HG03280 (cell line): ENCODE measurements around the gene VAPB.
"Not testable (repeated sequence)": the region's sequence is repeated elsewhere in the genome, so short reads cannot be mapped to it uniquely, and the experiment has no call there.

Experiments used
- ATAC-seq: cut with Tn5 transposase; IDR thresholded peaks from one replicate; pipeline ENCODE4 v1.9.1; 2021; ENCODE audit warnings: mild to moderate bottlenecking, moderate library complexity; ENCODE audit not compliant: unreplicated experiment

Gene VAPB

DNA sequence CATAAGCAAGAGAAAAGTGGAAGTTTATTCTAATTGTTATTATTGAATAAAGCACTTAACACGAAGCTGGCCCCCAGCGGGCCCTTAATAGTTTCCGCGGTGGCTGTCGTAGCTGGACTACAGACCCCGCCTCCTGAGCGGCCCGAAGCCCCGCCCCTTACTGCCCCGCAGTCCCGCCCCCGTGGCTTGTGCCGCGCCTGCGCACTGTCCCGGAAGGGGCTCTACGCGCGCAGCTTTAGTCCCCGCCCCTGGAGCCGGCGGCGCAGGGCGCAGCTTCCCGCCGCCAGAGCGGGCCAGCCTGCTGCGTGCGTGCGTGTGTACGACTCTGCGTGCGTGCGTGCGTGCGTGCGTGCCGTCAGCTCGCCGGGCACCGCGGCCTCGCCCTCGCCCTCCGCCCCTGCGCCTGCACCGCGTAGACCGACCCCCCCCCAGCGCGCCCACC lies at the start of gene VAPB:
VAPB (plus strand) TSS at position 348 of the 442 bp plus-strand sequence. CDS start 231 bp downstream, outside the sequence.
- ATAC-seq = peak; percentile 98

DNA sequence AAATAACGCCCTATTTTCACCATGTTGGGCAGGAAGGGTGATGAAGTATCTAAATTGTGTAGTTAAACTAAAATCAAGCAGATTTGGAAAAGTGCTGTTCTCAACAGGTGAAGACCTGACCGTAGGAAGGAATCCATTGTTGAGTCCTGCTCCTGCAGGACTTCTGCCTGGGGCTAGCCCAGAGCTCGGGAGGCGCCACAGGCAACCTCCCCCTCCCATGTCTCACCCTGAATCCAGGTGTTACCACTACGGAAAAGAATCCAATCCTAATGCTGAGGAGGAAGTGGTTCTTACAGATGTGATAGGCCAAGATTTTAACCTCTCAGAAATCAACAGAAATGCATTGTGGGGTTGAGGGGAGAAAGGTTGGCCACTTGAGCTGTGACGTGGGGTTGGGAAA lies 49.3 kb upstream of the VAPB start:
- ATAC-seq = no peak

GRCh38 chr20:58340151-58340550 lies 48.9 kb upstream of the VAPB start:
- no peak for ATAC-seq

DNA sequence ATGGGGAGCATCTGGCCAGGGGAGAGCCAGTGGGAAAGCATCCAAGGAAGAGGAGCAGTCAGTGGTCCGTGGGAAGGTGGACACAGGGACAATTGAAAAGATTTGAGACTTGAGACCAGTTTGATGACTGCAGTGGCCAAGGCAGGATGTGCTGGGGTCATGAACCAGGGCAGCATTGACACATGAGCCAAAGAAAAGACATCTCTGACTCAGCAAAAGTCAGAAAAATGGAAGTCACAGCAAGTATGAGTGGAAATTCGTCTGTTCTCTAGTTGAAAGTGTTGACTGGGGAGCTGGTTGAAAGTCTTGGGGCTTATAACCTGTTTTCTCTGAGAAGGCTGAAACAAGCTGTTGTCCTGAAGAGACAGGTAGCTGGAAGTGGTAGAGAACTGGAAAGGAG lies 48.2 kb upstream of the VAPB start:
- no peak for ATAC-seq

- no peak for ATAC-seq
These were observed 46.7 kb upstream of the VAPB start for GRCh38 chr20:58342104-58342945.

DNA sequence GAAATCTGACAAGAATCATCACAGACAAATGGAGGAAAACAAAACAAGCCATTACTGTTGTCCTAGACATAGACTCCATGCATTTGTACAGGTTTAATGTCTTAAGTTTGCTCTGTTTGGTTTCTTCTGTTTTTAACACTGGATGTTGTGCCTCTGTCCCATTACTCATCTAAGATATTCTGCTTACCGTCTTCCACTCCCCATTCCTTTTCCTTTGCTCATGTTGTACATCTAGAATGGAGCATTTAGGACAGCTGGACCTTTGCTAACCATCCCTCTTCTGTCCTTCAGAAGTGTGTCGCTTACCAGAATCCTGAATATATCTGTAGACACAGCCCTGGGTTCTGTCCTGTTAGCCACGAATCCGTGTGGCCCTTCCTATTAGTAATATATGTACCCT lies 44.3 kb upstream of the VAPB start:
- ATAC-seq = no peak

GRCh38 chr20:58349570-58349969 lies 39.5 kb upstream of the VAPB start:
- no peak for ATAC-seq

DNA sequence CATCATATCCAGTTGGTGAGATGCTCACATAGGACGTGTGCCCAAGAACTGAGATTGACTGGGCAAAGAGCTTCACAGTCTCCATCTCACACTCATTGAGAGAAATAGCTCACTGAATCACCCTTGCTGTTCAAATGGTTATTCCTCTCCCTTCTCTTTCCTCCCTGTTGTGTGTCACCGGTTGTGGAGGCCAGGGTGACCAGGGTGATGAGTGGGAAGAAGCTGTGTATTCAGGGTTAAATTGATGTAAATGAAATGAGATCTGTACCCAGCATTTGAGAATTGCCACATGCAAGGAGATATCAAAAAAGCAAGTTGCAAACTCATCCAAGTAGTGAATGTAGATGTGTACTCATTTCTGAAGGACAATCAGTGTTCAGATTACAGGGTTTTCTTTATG lies 36.6 kb upstream of the VAPB start:
- no peak for ATAC-seq

DNA sequence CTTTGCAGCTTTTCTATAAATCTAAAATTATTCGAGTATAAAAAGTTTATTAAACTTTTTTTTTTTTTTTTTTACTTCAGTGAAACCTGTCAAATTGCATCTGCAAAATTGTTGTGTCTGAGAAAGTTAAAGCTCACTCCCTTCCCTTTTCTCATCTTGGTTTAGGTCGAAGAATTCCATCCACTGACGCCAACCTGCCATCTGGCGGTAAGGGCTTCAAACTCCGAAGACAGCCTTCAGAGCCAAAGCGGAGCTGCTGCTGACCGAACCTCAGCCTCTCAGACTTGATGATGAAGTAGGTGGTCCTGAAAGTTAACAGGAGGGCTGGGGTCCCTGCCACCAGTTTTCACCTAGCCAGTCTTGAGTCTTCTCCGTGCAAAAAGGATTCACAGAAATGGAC lies 29.6 kb upstream of the VAPB start:
- no peak for ATAC-seq

- ATAC-seq = no peak
These were observed 28.1 kb upstream of the VAPB start for GRCh38 chr20:58360936-58361335.

DNA sequence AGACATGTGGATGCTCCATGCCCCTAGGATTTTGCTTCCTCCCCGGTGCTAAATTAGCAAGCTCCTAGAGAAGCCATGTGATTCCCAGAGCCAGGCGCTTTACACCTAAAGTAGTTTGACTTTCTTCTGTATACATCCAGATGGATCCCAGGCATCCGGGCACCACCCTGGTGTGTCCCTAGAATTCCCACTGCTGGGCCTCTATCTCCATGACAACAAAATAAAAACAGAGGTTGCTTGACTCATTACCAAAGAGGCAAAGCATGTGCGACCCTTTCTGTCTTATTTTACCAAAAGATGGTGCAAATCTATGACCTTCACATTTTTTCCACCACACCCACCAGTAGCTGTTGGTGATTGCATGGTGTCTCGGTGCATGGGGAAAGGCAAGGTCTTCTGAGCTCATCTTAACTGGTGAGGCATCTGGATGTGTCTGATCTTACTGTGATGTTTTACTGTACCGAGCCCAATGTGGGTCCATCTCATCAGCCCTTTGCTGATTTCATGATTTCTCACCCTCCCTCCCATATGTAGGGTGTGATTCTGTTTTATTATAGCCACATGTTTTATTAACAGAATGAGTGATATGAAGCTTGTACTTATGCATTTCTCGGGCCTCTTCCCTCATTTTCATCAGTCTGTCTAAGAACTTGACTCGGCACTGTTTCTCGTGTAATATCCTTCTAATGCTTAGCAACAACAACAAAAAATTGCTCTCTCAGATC lies 27.4 kb upstream of the VAPB start:
- no peak for ATAC-seq

GRCh38 chr20:58362206-58362516 lies 26.9 kb upstream of the VAPB start:
- ATAC-seq = no peak

GRCh38 chr20:58362970-58363369 lies 26.1 kb upstream of the VAPB start:
- ATAC-seq = no peak

GRCh38 chr20:58366866-58367265 lies 22.2 kb upstream of the VAPB start:
- no peak for ATAC-seq

DNA sequence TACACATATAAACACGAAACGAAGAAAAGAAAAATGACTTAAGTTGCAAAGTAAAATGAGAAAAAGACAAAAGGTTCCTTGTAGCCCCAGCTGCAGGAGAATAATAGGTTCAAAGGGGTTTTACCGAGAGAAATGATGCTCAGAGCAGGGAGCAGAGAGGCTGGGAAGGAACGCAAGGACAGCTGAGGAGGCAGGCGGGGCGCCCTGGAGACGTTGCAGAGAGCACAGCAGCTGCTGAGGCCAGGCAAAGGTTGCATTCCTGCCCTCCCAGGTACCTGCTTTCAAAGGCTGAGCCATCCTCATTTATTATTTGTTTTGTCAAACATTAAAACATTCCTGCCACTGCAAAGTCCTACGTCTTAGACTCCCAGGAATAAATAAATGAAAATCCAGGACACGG lies 16.2 kb upstream of the VAPB start:
- no peak for ATAC-seq

- ATAC-seq = not testable (repeated sequence)
These were observed 15.7 kb upstream of the VAPB start for GRCh38 chr20:58373296-58373695.

DNA sequence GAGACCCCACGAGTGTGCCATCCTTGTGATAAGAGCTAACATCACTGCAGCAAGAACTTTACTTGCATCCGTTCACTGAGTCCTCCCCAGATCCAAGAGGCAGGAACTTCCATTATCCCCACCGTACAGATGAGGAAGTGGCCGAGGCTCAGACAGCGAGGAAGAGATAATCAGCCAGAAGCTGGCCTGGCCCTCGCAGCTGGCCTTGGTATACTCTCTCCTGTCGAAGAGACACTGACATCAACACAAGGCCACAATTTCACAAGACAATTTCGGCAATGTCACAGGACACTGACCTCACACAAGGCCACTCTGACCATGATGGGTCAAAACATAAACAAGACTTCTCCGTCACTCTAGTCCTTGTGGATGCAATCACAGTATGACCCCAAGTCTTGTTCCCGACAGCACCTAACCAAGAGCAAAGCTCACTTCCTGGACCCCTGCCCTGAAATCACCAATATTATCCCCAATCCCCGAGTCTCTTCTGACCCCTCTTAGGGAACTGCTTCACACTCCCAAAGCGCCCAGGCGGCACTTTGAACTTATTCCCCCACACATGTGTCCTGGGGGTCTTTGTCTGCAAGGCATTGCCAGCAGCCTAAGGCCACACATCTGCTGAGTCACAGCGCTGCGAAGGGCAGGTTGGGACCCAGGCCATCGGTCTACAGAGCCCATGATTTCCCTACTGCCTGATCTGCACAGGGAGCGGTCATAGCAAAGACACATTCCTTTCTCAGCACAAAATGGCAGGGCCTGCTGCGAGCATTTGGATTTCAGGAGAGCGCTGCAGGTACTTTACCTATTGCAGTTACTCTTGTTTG lies 14.8 kb upstream of the VAPB start:
- no peak for ATAC-seq

- no peak for ATAC-seq
These were observed 13.9 kb upstream of the VAPB start for GRCh38 chr20:58374906-58375758.

GRCh38 chr20:58375759-58376352 lies 13.2 kb upstream of the VAPB start:
- ATAC-seq = no peak

GRCh38 chr20:58377017-58377416 lies 12.0 kb upstream of the VAPB start:
- ATAC-seq = no peak
